Chondrocyte (in vitro differentiated cells): ENCODE results near the gene ZNF800. TPM values are rescaled to one million over a fixed set of nuclear protein-coding genes. Genes with fewer than 3 reads are reported as not detected.

Source experiments
- DNase-seq: peaks from one replicate; pipeline ENCODE4 v3.0.0; 2021; ENCODE audit warnings: mixed read lengths, low spot score
- H3K27ac Mint-ChIP-seq: one replicate; pipeline ENCODE4 v1.8.0; 2021; ENCODE audit warnings: mild to moderate bottlenecking, moderate library complexity, mixed read lengths; ENCODE audit not compliant: unreplicated experiment
- H3K27me3 Mint-ChIP-seq: 2 replicates; pipeline ENCODE4 v1.8.0; 2021; ENCODE audit warnings: low read depth, mixed read lengths
- H3K36me3 Mint-ChIP-seq: 2 replicates; pipeline ENCODE4 v1.8.0; 2021; ENCODE audit warnings: low read depth, mixed read lengths
- H3K4me1 Mint-ChIP-seq: 2 replicates; pipeline ENCODE4 v1.8.0; 2021; ENCODE audit warnings: low read depth, mild to moderate bottlenecking, mixed read lengths
- H3K4me3 Mint-ChIP-seq: one replicate; pipeline ENCODE4 v1.8.0; 2021; ENCODE audit warnings: mild to moderate bottlenecking, moderate library complexity, mixed read lengths; ENCODE audit not compliant: unreplicated experiment
- H3K9me3 Mint-ChIP-seq: 2 replicates; pipeline ENCODE4 v1.8.0; 2021; ENCODE audit warnings: low read depth, mixed read lengths
- total RNA-seq: library from RNA; stranded (reverse); gene quantifications from 3 replicates; pipeline ENCODE4 v1.2.1, GENCODE V29; 2021
- TF ChIP-seq, protein P1 (sequence below): fragments of 200-600 bp; sonication (generic); IDR thresholded peaks from 2 replicates; pipeline ENCODE4 v1.5.0; 2021; ENCODE audit warnings: antibody characterized with exemption, mild to moderate bottlenecking, moderate library complexity

ZNF800 gene
- total RNA-seq, 1 donor from 2014 or later = 30.5 TPM

GRCh38 chr7:127336458-127336857 lies 56.0 kb downstream of the ZNF800 start:
- Mint-ChIP-seq H3K27ac (no peak overlapping the region), H3K27me3 (peaks cover 32% of the 10 kb centered on the region), H3K4me1 (no peaks in the 10 kb centered on the region), H3K4me3 (no peak overlapping the region), H3K36me3 (no peaks in the 10 kb centered on the region), H3K9me3 (no peaks in the 10 kb centered on the region)
- DNase-seq = no peak
- TF ChIP-seq, protein P1, sequence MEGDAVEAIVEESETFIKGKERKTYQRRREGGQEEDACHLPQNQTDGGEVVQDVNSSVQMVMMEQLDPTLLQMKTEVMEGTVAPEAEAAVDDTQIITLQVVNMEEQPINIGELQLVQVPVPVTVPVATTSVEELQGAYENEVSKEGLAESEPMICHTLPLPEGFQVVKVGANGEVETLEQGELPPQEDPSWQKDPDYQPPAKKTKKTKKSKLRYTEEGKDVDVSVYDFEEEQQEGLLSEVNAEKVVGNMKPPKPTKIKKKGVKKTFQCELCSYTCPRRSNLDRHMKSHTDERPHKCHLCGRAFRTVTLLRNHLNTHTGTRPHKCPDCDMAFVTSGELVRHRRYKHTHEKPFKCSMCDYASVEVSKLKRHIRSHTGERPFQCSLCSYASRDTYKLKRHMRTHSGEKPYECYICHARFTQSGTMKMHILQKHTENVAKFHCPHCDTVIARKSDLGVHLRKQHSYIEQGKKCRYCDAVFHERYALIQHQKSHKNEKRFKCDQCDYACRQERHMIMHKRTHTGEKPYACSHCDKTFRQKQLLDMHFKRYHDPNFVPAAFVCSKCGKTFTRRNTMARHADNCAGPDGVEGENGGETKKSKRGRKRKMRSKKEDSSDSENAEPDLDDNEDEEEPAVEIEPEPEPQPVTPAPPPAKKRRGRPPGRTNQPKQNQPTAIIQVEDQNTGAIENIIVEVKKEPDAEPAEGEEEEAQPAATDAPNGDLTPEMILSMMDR = no peak

GRCh38 chr7:127332880-127333279 lies 59.6 kb downstream of the ZNF800 start:
- DNase-seq = no peak
- Mint-ChIP-seq H3K9me3 (no peaks in the 10 kb centered on the region), H3K4me1 (no peaks in the 10 kb centered on the region), H3K36me3 (no peaks in the 10 kb centered on the region), H3K4me3 (no peak overlapping the region), H3K27ac (no peak overlapping the region), H3K27me3 (peaks cover 32% of the 10 kb centered on the region)
- TF ChIP-seq, protein P1 = no peak

DNA sequence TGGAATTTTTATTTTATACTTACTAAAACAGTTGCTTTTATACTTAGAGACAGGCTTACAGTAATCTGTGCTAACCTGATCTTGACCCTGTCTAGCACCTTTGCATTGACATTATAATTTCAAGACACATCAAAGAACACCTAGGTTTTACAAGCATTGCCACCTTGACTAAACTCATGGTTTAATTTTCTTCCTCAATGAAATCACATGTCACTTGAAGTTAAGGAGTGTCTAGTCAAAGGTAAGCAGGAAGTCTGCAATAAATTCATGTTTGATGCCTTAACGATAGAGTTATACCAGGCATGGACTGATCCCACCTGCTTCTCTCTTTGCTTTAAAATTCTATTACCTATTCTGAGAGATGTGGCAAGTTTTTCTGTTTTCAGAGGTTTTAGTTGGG lies 62.4 kb downstream of the ZNF800 start:
- DNase-seq = no peak
- no peak overlapping the region for H3K4me3 Mint-ChIP-seq
- no peak overlapping the region for H3K27ac Mint-ChIP-seq
- H3K27me3 Mint-ChIP-seq = peaks cover 35% of the 10 kb centered on the region
- no peaks in the 10 kb centered on the region for H3K9me3 Mint-ChIP-seq
- no peaks in the 10 kb centered on the region for H3K36me3 Mint-ChIP-seq
- no peaks in the 10 kb centered on the region for H3K4me1 Mint-ChIP-seq
- TF ChIP-seq, protein P1 = no peak

GRCh38 chr7:127322832-127323493 lies 69.5 kb downstream of the ZNF800 start:
- no peak for DNase-seq
- Mint-ChIP-seq H3K9me3 (no peaks in the 10 kb centered on the region), H3K4me1 (no peaks in the 10 kb centered on the region), H3K27ac (no peak overlapping the region), H3K4me3 (no peak overlapping the region), H3K36me3 (no peaks in the 10 kb centered on the region), H3K27me3 (peaks cover 46% of the 10 kb centered on the region)
- TF ChIP-seq, protein P1 = no peak

DNA sequence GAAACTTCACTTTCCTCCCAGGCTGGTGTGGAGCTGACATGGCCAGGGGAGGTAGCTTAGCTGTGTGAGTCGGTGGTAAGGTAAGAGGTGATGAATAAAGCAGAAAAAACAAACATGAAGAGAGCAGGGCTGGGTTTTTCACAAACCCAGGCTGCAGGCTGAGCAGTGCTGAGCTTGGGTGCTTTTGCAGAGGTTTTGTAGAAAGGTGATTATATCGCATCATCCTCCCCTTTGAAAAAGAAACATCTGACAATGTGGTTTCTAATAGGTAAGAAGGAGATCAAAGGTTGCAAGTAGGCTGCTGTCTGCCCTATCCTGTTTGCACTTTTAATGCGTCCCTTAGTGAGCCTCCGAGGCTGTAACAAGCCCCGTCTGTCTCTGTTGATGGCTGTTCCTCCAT lies 70.2 kb downstream of the ZNF800 start:
- Mint-ChIP-seq H3K36me3 (no peaks in the 10 kb centered on the region), H3K4me1 (no peaks in the 10 kb centered on the region), H3K4me3 (no peak overlapping the region), H3K27ac (no peak overlapping the region), H3K9me3 (no peaks in the 10 kb centered on the region), H3K27me3 (peaks cover 45% of the 10 kb centered on the region)
- no peak for DNase-seq
- TF ChIP-seq, protein P1 = no peak
